Measurements from ENCODE around the gene NR4A3.
"Not testable (repeated sequence)": the region's sequence is repeated elsewhere in the genome, so short reads cannot be mapped to it uniquely, and the experiment has no call there.

Gene NR4A3

DNA sequence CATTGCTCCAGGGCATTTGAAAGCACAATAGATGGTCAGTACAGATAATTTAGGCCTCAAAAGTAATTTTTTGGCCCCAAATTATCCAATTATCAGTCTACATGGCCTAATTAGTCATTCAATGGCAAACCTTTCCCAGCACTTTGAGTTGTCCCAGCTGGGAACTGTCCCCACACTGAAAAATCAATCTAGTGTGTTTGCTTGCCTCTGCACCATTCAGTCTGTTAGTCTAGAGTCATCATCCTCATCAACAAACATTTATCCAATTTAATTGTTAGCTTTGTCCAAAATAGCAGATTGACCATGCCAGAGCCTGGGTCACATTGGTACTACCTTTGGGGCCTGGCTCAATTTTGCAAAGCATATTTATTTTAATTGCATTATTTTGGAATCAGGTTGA lies 13.9 kb downstream of the NR4A3 start:
- no peak for DNase-seq

GRCh38 chr9:99840072-99840471 lies 18.4 kb downstream of the NR4A3 start:
- no peak for DNase-seq

GRCh38 chr9:99845063-99845462 lies 23.4 kb downstream of the NR4A3 start:
- DNase-seq: no peak

DNA sequence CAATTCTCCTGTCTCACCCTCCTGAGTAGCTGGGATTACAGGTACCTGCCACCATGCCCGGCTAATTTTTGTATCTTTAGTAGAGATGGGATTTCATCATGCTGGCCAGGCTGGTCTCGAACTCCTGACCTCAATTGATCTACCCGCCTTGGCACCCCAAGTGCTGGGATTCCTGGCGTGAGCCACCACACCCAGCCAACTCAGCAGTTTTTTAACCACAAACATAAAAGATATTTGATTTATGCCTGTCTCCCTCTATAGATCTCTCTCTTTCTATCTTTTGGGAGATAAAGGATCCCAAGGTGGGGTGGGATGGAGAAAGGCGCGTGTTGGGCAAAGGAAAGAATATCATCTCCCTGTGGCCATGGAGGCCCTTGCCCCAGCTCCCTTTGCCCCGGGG lies 26.8 kb downstream of the NR4A3 start:
- DNase-seq: no peak

GRCh38 chr9:99850736-99851499 lies 29.2 kb downstream of the NR4A3 start:
- DNase-seq: no peak

DNA sequence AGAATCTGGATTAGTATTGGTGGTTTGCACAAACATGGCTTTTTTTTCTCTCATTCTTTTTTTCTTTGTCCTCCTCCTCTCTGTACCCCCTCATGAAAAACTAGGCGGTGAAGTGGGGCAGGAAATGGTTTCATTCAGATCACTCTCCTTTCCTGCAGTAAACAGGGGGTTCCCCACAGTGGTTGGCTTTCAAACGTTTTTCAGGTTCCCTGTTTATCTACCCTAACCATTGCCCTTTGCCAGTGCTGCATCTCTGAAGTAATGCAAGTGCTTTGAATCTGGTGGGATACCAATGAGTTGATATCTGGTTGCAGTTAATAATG lies 29.8 kb downstream of the NR4A3 start:
- DNase-seq: no peak

DNA sequence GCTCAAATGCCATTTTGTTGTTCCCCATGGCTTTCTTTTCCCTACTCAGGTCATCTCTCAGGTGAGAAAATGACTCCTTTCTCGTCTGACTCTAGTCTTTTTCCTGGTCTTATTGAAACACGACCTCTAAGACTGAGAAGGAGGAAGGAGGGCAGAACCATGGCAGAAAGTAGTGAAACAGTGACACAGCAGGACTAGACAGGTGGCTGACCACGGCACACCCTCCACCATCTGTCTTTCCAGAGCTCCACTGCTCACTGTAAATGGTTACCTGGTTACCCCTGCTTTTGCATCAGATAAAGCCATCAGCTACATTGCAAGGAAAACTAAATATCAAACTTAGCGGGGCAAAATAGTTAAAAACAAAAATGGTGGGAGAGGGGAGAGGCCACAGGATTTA lies 30.9 kb downstream of the NR4A3 start:
- DNase-seq: no peak

- no peak for DNase-seq
These were observed 33.9 kb downstream of the NR4A3 start for GRCh38 chr9:99855467-99856176.

DNA sequence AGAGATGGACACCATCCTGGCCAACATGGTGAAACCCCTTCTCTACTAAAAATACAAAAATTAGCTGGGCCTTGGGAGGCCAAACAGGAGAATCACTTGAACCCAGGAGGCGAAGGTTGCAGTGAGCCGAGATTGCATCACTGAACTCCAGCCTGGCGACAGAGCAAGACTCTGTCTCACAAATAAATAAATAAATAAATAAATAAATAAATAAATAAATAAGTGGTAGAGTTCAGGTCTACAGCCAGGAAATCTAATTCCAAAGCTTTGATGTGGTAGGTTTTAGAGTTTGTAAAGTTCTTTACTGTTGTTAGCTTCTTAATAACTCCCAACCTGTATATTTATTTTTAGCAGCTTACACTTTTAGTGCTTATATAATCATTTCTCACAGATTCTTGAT lies 35.9 kb downstream of the NR4A3 start:
- DNase-seq: not testable (repeated sequence)

- no peak for DNase-seq
These were observed 36.4 kb downstream of the NR4A3 start for GRCh38 chr9:99858087-99858486.

- DNase-seq: no peak
These were observed 37.7 kb downstream of the NR4A3 start for GRCh38 chr9:99859243-99859980.

DNA sequence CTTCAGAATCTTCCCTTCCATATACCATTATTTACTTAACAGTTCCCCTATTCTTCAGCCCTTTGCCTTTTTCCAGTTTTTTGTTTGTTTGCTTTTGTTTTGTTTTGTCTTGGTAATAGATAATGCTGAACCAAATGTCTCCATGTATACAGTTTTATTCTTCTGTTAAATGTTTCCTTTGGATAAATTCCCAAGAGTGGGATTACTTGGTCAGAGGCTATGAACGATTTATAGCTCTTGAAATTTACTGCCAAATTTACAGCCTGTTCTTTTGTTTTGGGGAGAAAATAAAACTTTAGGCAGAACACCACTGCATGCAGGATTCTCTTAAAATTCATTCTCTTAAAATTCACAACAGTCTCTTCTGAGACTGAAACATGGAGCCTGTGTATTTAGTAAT lies 38.6 kb downstream of the NR4A3 start:
- DNase-seq: no peak

DNA sequence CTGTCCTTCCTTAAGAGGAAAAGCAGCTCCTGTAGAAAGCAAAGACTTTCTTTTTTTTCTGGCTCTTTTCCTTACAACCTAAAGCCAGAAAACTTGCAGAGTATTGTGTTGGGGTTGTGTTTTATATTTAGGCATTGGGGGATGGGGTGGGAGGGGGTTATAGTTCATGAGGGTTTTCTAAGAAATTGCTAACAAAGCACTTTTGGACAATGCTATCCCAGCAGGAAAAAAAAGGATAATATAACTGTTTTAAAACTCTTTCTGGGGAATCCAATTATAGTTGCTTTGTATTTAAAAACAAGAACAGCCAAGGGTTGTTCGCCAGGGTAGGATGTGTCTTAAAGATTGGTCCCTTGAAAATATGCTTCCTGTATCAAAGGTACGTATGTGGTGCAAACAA lies 42.3 kb downstream of the NR4A3 start:
- no peak for DNase-seq

DNA sequence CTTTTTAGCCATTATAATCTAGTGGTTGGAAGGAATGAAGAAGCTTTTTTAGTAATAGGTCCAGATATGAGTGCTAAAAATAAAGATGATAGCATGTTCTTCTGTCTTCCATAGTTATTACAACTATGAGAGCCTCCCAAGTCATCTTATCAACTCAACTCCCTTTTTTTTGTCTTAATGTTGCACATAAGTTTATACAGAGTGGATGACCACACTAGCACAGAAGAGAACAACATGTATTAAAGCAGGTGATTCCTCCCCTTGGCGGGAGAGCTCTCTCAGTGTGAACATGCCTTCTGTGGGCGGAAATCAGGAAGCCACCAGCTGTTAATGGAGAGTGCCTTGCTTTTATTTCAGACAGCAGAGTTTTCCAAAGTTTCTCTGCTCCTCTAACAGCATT lies 44.7 kb downstream of the NR4A3 start:
- DNase-seq: no peak

- no peak for DNase-seq
These were observed 45.9 kb downstream of the NR4A3 start for GRCh38 chr9:99867536-99867935.

DNA sequence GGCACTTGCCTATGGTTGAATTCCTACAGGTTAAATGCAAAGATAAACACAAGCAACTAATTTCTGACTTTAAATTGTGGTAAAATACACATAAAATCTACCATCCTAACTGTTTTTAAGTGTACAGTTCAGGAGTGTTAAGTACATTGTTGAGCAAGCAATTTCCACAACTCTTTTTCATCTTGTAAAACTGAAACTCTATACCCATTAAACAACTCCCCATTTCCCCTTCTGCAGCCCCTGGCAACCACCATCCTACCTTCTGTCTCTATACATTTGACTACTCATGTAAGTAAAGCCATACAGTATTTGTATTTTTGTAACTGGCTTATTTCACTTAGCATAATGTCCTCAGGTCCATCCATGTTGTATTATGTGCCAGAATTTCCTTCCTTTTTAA lies 46.3 kb downstream of the NR4A3 start:
- DNase-seq: no peak

DNA sequence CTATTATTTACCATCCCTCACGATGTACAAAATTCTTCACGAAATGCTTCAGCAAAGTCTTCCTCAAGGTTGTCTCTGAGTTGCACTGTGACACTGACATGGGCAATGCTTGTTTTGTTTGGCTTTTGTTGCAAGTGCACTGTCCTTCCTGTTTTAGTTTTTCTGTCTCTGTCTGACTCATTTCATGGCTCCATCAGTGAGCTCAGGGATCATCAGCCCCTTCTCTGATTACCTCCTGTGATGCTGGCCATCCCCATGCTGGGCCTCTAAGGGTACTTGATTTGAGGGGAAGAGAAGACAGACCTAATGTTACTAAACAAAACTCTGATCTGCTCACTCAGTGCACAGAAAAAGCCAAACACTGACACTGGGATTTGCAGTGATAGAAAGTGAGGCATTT lies 47.2 kb downstream of the NR4A3 start:
- DNase-seq: no peak

DNA sequence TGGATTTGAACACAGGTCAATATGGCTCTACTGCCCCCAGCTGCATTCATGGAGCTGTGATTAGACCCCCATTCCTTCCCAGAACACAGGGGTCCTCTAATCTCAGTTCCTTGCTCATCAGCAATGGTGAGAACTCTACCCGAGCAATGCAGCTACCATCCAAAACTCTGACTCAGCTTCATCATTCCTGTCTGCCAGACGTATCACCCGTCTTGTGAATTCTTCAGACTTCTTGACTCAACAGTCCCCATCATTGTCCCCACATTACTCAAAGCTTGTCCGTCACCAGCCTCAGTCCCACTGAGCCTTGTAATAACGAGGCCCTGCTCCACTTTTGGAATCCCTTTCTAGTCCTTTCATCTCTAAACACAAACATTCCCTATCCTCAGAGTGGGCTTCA lies 48.4 kb downstream of the NR4A3 start:
- DNase-seq: no peak

- DNase-seq: no peak
These were observed 51.8 kb downstream of the NR4A3 start for GRCh38 chr9:99873531-99873930.

- no peak for DNase-seq
These were observed 52.4 kb downstream of the NR4A3 start for GRCh38 chr9:99873943-99874584.

DNA sequence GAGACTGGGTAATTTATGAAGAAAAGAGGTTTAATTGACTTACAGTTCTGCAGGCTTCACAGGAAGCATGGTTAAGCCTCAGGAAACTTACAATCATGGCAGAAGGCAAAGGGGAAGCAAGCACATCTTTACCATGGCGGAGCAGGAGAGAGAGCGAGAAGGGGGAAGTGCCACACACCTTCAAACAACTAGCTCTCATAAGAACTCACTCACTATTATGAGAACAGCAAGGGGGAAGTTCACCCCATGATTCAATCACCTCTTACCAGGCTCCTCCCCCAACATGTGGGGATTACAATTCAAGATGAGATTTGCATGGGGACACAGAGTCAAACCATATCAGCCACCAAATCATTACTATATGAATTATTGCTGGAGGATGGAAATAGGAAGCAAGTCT lies 54.5 kb downstream of the NR4A3 start:
- no peak for DNase-seq

- no peak for DNase-seq
These were observed 57.0 kb downstream of the NR4A3 start for GRCh38 chr9:99878651-99879050.

- no peak for DNase-seq
These were observed 60.1 kb downstream of the NR4A3 start for GRCh38 chr9:99881769-99882168.

DNA sequence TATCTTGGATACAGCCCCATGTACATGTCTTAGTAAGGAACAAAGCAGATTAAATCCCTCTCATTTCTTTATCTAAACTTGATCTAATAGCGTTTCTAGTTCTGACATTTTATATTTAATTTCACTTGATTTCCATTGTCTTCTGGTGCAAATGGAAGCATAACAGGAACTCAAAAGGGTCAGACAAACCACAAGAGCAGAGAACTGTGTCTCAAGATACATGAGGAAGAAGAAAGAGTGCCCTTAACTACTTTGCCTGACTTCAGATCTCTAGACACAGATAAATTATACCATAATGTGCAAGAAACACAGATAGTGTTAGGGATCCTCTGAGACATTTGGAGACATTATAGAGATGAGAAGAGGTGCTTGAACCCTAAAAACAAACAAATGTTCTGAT lies 64.1 kb downstream of the NR4A3 start:
- DNase-seq: no peak
